GM21367 (cell line): ENCODE results near the gene CELF3.
A peak's percentile ranks its signal among the peaks of the same experiment; 100 is the strongest.
"Not testable (repeated sequence)": the region's sequence is repeated elsewhere in the genome, so short reads cannot be mapped to it uniquely, and the experiment has no call there.

Experiments used
- ATAC-seq: cut with Tn5 transposase; IDR thresholded peaks from one replicate; pipeline ENCODE4 v1.9.1; 2021; ENCODE audit not compliant: unreplicated experiment

Gene CELF3

DNA sequence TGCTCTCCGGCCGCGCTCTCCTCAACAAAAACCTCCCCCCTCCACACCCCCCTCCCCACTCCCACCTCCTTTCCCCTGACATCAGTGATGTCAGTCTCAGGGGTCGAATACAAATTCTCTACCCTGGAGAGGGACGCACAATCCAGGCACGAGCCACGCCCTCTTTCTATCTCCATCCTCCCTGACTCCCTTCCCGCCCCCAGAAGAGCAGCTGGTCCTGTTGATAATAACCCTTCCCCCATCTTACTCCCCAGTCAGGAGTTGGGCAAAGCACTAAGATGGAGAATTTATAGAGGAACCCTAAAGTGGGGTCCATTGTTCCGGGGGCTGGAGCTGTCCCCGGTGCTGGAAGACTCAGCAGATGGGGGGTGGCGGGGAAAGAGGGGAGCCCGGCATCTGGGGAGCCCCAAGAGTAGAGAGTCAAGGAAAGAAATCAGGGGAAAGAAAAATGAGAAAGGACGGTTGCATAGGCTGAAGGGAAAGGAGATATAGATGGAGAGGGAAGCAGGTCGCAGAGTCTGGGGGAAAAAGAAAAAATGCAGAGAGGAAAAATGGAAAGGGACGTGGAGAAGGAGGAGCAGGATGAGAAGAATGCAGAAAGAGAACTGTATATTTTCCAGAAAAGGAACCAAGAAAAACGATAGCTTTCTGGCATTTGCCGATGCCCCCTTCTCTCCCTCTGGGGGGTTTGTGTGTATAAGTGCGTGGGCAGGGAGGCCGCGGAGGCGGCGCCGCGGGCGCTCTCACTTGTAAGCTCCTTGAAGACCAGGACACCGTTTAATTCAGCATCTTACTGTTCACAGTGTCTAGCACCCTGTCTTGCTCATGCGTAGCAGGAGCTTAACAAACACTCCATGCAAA, at the start of gene CELF3:
CELF3 (minus strand) TSS at position 33 of the 861 bp plus-strand sequence. CDS start 783 bp downstream, outside the sequence.
- ATAC-seq: no peak

DNA sequence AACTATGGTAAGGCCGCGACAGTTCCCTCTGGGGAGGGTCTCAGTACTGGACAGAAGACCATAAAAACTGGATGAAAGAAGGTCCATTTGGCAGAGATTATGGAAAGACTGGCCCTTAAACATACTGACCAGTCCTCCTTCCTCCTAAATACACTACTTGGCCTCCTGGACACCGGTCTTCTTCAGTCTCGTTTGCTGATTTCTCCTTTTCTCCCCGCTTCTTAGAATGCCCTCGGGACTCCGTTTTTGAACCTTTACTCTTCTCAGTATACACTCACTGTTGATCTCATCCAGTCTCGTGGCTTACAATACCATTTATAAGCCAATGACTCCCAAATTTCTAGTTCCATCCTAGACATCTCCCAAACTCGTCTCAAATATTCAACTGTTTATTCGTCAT, 47.4 kb upstream of the CELF3 start:
- no peak for ATAC-seq

DNA sequence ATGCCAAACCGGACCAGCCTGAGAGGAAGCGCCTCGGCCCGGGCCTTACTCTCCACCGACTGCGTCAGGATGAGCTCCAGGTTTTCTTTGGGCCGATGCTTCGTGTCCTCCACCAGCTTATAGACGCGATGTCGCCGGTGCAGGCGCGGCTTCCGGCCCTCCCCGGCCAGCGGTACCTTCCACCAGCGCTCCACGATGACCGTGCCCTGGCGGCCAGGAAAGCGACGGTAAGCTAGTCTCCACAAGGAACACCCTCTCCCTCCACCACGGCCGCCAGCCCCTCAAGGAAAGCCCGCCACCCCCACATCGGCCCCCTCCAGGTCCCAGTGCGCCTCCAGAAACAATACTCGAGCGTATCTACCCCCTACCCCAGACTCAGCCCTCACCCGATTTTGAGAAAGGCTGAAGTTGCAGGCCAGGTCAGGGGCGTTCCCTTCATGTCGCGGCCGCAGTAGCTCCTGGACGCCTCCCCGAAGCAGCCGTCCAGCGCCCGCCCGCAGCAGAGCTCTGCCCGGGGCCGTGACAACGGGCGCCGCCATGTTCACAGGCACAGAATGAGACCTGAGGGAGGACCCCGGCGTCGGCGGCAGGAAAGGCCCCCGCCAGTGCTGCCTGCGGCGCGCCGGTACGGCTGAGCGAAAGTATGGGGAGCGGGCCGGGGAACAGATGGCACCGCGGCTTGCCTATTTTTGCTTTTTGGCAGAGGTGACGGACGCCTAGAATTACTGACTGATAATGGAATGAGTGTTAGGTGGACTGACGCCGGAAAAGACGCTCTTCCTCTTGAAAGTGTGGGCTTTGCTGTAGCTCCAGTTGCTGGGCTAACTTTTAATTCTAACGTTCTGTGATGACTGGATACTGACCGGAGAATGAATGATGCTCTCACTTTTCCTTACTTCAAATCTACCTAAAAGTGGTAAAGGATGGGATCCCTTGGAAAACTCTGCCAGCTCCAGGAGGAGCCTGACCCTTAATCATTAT, 46.6 kb upstream of the CELF3 start, which contains the start of gene MRPL9:
MRPL9 (minus strand) TSS at position 556 of the 981 bp plus-strand sequence; CDS start at position 539, 17 bp downstream.
- peak; percentile 85 for ATAC-seq

GRCh38 chr1:151760597-151761385, 44.2 kb upstream of the CELF3 start:
- no peak for ATAC-seq

DNA sequence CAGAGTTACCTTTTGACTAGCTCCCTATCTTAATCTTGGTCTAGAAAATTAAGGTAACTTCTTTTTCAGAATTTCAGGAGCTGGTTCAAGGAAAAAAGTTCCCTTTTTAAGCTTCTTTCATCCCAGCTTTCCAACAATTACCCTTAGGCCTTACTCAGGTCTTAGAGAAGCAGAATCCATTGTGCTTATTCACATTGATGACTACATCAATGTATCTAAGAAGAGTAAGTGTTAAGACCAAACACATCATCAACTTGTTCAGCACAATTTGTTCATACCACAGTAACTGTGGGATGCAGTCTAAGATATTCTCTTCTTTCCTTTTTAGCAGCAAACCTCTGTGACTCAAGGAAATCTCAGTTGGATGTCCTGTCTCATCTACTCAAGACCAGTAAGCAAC, 42.6 kb upstream of the CELF3 start:
- ATAC-seq: no peak

DNA sequence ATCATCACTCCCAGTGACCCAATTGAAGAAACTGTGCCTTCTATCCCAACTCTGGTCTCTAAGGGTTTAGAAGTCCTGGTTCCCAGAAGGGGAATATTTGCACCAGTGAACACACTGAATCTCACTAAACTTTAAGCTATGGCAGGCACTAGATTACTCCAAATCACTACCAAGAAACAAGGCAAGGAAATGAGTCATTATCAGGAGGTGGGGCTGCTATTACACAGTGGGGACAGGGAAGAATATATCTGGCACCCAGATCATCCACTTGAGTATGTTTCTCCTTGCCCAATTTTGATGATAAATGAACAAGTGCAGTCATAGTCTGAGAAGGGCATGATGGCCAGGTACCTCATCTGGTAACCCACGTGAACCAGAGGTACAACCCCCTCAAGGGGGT, 39.7 kb upstream of the CELF3 start:
- no peak for ATAC-seq

GRCh38 chr1:151741516-151741915, 24.9 kb upstream of the CELF3 start:
- no peak for ATAC-seq

DNA sequence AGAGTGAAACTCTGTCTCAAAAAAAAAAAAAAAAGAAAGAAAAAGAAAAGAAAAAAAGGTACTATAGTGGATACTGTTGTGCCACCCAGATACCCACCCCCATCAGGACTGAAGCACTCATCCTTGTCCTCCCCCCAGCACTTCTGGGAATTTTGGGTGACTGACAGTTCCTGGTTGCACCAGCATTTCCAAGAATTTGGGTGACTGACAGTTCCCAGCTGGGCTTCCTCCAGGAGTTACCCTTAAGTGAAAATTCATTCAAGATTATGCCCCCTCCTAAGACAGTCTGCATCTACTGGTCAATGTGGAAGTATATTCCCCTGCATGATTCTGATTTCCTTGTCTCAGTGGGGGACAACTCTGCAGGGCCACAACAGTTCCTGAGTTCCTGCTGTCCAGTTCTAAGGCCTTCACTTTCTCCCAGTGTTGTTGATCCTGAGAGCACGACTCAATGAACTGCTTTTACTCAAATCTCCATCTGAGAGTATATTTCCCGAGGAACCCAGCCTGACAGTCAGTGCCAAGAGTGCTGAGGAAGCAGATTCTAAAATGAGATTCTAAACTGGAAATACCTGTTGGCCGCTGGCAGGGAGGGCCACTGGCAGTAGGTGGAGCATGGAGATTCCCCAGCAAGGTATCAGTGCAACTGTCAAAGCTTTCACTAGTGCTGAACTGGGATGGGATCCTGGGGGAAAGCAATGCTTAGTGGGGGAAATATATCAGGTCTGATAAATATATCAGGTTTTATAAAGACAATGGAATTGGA, 23.2 kb upstream of the CELF3 start:
- ATAC-seq: no peak

DNA sequence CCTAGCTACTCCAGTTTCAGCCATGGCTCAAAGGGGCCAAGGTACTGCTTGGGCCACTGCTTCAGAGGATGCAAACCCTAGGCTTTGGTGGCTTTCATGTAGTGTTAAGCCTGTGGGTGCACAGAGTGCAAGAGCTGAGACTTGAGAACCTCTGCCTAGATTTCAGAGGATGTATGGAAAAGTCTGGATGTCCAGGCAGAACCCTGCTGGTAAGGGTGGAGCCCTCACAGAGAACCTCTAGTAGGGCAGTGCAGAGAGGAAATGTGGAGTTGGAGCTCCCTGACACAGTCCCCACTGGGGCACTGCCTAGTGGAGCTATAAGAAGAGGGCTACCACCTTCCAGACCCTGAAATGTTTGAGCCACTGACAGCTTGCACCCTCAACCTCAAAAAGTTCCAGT, 20.9 kb upstream of the CELF3 start:
- ATAC-seq: no peak

DNA sequence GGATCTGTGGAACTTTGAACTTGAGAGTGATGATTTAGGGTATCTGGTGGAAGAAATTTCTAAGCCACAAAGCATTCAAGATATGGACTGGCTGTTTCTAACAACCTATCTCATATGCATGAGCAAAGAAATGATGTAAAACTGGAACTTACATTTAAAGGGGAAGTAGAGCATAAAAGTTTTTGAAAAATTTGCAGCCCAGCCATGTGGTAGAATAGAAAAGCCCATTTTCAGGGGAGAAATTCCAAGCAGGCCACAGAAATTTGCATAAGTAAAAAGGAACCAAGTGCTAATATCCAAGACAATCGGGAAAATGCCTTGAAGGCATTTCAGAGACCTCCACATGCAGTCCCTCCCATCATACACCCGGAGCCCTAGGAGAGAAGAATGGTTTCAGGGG, 20.4 kb upstream of the CELF3 start:
- no peak for ATAC-seq

GRCh38 chr1:151733995-151734394, 17.4 kb upstream of the CELF3 start:
- ATAC-seq: not testable (repeated sequence)

DNA sequence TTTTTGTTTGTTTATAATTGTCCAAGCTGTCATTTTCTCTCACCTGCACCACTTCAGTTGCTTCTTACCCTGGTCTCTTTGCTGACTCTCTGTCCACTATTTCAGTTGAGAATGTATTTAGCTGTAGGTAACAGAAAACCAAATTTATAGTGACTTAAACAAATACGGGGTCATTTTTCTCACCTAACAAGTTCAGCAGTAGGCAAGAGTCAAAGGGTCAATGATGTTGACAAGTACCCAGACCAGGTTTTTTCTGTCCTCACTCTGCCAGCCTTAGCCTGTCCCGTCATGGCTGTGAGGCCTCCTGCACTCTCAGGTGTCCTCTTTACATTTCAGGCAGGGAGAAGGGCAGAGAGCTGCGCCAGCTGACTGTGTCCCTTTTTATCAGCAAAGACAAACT, 16.5 kb upstream of the CELF3 start:
- ATAC-seq: no peak

DNA sequence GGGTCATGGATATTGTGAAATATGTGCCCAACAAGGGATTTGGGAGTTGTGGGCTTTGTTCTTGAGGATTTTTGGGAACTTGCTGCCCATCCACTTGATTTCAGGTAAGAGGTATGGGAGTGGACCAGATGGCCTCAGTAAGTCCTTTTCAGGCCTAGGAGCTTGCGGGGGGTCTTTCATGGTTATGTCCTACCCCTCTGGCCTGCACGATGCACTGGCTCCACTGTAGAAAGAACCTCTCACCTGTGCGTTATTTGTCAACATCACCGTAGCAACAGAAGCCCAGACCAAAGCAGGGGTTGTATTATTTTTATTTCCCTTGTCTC, 13.3 kb upstream of the CELF3 start:
- no peak for ATAC-seq

- ATAC-seq: no peak
Measured at GRCh38 chr1:151729157-151729965, 12.8 kb upstream of the CELF3 start.

DNA sequence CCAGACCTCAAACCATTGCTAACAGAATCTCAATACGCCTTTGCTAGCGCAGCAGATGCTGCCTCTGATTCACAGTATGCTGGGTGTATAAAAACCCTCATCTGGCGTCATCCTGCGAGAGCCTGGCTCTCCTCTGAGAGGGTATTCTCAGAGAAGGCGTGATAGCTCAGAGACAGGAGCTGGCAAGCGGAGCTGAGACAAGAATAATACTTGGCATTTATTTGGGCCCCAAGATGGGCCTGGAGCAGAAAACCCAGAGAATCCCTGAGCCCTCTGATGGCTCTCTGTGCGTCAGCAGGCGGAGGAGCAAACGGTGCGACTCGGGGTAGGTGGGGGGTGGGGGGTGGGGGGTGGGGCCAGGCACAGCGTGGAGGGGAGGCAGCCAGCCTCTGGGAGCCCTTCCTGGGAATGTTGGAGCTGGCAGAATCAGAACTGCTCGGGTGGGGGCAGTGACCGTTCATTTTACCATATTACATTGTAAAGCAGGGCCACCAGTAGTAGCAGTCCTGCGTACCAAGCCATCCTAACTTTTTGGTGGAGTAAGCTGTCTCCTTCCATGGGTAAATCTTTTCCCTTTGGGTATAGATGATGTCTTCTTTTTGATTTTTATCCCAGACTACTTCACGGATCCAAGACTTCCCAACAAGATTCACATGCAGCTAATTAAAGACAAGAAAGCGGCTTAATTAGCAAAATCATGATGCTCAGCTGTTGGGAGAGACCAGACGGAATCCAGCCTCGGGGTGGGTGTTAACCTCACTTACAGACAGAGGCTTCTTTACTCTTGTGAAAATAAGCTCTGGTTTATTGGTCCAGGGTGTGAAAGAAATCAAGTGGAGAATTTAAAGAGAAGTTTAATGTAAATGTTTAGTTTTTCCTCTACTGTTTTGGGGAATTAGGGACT, 11.8 kb upstream of the CELF3 start:
- ATAC-seq: no peak

DNA sequence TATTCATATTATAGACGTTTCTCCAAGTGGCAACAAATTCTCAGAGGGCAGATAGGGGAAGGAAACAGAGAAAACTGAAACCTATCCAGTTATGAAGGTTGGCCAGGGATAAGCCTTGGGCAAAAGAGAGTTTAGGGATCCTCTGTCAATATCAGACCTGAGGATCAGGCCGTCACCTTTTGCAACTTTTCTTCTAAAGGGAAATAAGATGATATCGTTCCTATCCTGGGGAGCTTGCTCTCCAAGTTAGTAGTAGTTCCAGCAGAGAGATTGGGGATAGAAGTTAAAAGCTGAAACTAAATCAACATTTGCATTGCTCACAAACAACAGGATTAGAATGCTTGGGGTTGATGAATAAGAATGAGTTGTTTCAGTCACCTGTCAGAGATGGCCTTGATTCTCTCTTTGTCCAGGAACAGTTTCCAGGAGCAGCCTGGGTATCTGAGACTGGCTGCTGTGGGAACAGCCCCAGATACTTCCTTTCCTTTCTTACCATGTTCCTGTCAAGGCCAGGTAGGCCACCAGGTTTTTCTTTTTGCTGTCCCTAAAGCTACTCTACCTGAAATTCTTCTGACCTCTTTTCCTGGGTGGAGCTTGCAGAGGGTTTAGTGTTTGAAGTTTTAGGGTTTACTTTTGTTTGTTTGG, 7.2 kb upstream of the CELF3 start:
- ATAC-seq: no peak

DNA sequence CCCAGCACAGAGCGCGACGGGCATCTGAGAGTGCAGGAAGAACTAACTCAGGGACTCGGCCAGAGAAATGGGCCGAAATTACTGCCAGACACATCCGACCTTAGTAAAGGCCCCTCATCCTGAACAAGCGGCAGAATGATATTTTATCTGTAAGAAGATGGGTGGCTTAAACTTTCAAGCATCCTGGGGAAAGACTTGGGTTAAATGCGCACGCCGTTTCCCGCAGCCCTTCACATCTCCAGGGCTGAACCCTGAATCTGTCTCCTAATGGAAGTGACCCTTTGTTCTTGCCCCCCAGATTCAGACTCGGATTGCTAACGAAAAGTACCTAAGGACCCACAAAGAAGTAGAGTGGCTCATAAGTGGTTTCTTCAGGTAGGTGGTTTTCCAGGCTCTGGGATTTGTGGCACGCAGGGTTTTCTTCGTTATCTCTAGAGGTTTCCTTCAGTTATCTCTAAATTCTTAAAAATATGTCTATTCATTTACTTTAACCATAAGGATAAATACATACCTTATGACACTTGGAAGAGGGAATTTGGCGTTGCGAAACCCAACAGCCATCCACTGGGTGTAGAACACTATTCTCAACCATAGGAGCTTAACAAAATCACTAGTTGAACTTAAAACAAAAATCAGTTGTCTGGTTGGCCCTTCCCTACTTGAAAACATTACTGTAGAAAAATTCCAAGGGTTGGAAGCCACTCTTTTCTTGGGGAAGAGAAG, 5.3 kb upstream of the CELF3 start:
- no peak for ATAC-seq
